Left lung (tissue), 10 donors: Measurements from ENCODE around the gene LARGE2. TPM values are rescaled to one million over a fixed set of nuclear protein-coding genes. Genes with fewer than 3 reads are reported as not detected.

Experiments
- ATAC-seq: fragments of 200-7000 bp; cut with Tn5 transposase; one replicate; pipeline ENCODE4 v1.9.1; 2020; ENCODE audit warnings: moderate library complexity
- DNase-seq, 4 donors: peaks; one replicate each; pipeline ENCODE4 v3.0.0-alpha.2; 2013 to 2020
- H3K27ac ChIP-seq, 2 donors: fragments of 200-600 bp; sonication (generic) in 1 of 2; one replicate each; pipeline versions ENCODE4 v1.5.0 to v1.8.0; 2020 to 2021
- H3K27me3 ChIP-seq, 2 donors: fragments of 200-600 bp; sonication (generic) in 1 of 2; one replicate each; pipeline versions ENCODE4 v1.5.0 to v1.8.0; 2020 to 2021
- H3K36me3 ChIP-seq, 2 donors: fragments of 200-600 bp; sonication (generic) in 1 of 2; one replicate each; pipeline versions ENCODE4 v1.5.0 to v1.8.0; 2020 to 2021
- H3K4me1 ChIP-seq, 2 donors: fragments of 200-600 bp; one replicate each; pipeline ENCODE4 v1.8.0; 2021
- H3K4me3 ChIP-seq, 2 donors: fragments of 200-600 bp; sonication (generic) in 1 of 2; one replicate each; pipeline versions ENCODE4 v1.5.0 to v1.8.0; 2020 to 2021; ENCODE audit warnings: mild to moderate bottlenecking in 1 of 2
- H3K9me3 ChIP-seq, 2 donors: fragments of 200-600 bp; sonication (generic) in 1 of 2; one replicate each; pipeline versions ENCODE4 v1.5.0 to v1.8.0; 2020 to 2021
- intact Hi-C, 2 donors: fragments of 100-400 bp; cut with DNase I; formaldehyde crosslinking; loops; one replicate each; pipeline versions ENCODE4 v1.11.2 to v1.14.2; 2022
- polyA plus RNA-seq, 6 donors: library from polyadenylated mRNA; unstranded; fragments of 120-200 nt; gene quantifications; one replicate each; pipeline ENCODE4 v1.2.1, GENCODE V29; 2013; ENCODE audit not compliant: insufficient read length in 6 of 6
- total RNA-seq, 2 donors: library from RNA; stranded (reverse); fragmentation: NEBNext Ultra II Directional; extraction: Animal tissue kit (Norgen Biotek cat#: 25700); gene quantifications; one replicate each; pipeline ENCODE4 v1.2.1, GENCODE V29; 2021
- TF ChIP-seq, protein P1 (sequence below), 2 donors: fragments of 200-600 bp; sonication (generic) in 1 of 2; IDR thresholded peaks; one replicate each; pipeline versions ENCODE4 v1.5.0 to v1.8.0; 2021; ENCODE audit warnings: antibody characterized with exemption in 2 of 2
- donor health status: DM: no; HTN: yes; CAD: no.
- donor health status: DM: no; HTN: no; CAD: no.

Gene LARGE2
- total and polyA plus RNA-seq, 8 donors: 7.5 to 17.2 (median 13.5) TPM

DNA sequence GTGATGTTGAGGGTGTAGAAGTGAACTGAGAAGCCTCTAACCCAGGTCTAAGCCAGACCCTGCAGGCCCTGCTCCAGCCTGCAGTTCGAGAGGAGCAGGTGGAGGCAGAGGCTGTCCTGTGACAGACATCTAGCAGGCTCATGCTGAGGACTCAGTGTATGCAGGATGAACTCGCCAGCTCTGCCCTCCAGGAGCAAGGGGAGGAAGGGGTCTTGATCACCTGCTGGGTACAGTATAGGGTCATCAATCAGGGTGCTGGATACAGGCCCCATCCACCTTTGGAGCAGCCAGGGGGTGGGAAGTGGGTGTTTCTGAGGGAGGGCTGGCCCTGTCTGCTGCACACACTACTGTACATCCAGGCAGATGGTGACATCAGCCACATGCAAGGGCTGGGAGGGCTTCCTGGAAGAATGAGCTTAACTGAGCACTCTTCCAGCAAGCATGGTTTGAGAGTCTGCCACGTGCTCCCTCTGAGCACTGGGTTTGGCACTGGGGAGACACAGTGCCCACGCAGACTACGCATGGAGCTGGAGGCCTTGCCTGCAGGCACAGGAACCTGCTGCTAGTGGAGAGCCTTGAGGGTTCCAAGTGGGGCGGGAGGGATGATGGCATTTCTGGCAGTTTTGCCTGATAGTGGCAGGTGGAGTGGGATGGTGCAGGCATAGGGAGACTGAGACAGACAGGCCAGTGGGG lies 27.8 kb upstream of the LARGE2 start:
- peaks cover 7 to 8% of the 10 kb centered on the region in 2 donors for H3K4me1 ChIP-seq
- no peak for DNase-seq

DNA sequence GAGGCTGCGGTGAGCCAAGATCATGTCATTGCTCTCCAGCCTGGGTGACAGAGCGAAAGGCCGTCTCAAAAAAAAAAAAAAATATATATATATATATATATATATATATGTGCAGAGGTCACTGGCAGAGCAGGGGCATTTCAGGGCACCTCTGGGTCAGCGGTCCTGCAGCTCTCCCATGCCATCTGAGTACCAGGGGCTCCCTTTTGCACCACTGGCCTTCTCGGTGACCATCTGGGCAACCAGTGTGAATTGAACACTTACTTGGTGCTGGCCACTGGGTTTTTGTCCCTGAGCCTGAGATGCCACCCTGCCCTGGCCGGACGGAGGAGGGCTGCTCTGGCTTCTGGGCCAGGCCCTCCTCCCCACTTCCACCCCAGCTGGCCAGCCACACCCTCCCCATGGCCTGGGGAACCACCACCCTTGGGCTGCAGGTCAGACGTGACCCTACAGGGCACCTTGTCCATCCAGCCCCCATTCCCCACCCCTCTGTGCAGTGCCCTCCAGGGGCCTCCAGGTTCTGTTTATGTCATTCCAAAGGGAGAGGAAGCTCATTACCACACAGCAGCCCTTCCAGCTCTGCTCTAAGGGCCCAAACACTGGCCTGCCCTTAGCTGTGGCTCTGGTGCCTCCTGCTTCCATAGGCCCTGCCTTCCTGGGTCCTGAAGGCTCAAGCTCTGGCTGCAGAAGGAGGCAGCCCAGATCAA lies 26.8 kb upstream of the LARGE2 start:
- intact Hi-C loops: no loop called here
- Histone ChIP-seq H3K4me3 (no peak overlapping the region), H3K36me3 (no peaks in the 10 kb centered on the region), H3K27me3 (peaks cover 0 to 63% of the 10 kb centered on the region in 2 donors), H3K27ac (no peak overlapping the region), H3K9me3 (no peaks in the 10 kb centered on the region), H3K4me1 (peaks cover 11 to 13% of the 10 kb centered on the region in 2 donors)
- ATAC-seq: no peak
- TF ChIP-seq, protein P1, sequence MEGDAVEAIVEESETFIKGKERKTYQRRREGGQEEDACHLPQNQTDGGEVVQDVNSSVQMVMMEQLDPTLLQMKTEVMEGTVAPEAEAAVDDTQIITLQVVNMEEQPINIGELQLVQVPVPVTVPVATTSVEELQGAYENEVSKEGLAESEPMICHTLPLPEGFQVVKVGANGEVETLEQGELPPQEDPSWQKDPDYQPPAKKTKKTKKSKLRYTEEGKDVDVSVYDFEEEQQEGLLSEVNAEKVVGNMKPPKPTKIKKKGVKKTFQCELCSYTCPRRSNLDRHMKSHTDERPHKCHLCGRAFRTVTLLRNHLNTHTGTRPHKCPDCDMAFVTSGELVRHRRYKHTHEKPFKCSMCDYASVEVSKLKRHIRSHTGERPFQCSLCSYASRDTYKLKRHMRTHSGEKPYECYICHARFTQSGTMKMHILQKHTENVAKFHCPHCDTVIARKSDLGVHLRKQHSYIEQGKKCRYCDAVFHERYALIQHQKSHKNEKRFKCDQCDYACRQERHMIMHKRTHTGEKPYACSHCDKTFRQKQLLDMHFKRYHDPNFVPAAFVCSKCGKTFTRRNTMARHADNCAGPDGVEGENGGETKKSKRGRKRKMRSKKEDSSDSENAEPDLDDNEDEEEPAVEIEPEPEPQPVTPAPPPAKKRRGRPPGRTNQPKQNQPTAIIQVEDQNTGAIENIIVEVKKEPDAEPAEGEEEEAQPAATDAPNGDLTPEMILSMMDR (IDR thresholded peaks at IDR 0.05): no peak
- no peak for DNase-seq

More for the DNA sequence above, 27.8 kb upstream of the LARGE2 start:
- TF ChIP-seq, protein P1 (IDR thresholded peaks at IDR 0.05): no peak
- Histone ChIP-seq H3K27me3 (peaks cover 0 to 53% of the 10 kb centered on the region in 2 donors), H3K36me3 (no peaks in the 10 kb centered on the region), H3K9me3 (no peaks in the 10 kb centered on the region), H3K27ac (no peak overlapping the region), H3K4me3 (no peak overlapping the region)
- intact Hi-C loops: no loop called here
- ATAC-seq: no peak

DNA sequence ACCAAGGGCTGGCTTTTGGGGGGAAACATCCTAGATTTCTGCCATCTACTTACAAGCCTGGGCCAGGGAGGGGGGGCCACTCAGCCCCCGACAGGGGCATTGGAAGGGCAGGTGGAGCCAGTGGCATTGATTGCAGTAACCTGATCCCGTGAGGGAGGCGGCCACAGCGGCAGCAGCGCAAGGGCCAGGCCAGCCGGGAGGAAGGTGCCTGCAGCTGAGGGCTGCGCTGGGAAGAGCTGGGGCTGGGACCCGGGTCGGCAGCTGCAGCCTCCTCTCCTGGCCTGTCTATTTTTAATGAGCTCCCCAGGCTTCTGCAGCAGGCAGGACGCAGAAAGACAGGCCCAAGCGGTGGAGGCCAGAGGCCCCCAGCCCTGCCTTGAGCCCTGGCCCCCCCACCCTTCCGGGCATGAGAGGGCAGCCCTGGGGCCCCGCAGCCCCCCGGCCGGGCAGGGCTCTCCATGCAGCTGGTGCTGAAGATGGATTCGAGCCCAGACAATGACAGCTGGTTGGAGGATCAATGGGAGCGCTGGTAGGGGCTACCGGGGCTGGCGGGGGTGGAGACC lies 26.0 kb upstream of the LARGE2 start:
- H3K27me3 ChIP-seq: peaks cover 0 to 71% of the 10 kb centered on the region in 2 donors

DNA sequence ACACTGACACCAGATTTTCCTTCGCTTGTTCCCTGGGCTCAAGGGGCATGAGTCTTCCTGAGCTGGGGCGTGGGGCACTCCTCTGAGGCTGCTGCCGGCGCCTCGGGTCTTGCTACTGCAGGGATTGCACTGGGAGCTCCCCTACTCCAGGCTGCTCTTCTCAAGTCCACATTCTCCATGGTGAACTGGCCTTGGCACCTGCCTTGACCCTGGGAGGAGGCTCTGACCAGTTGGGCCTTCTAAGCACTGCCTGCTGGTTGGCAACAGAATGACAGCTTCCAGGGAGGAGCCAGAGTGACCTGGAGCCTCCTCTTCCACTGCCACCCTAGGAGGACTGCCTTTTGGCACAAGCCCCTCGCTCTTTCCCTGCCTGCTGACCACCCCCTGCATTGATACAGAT lies 24.9 kb upstream of the LARGE2 start:
- peaks cover 14 to 20% of the 10 kb centered on the region in 2 donors for H3K4me1 ChIP-seq
- TF ChIP-seq, protein P1 (IDR thresholded peaks at IDR 0.05): no peak
- no peak for ATAC-seq
- intact Hi-C loops: no loop called here
- no peak for DNase-seq
- peaks cover 0 to 76% of the 10 kb centered on the region in 2 donors for H3K27me3 ChIP-seq
- H3K4me3 ChIP-seq: no peak overlapping the region
- H3K36me3 ChIP-seq: no peaks in the 10 kb centered on the region
- H3K27ac ChIP-seq: no peak overlapping the region
- H3K9me3 ChIP-seq: no peaks in the 10 kb centered on the region

More for the DNA sequence above, 26.0 kb upstream of the LARGE2 start:
- H3K27ac ChIP-seq: no peak overlapping the region
- TF ChIP-seq, protein P1 (IDR thresholded peaks at IDR 0.05): no peak
- H3K36me3 ChIP-seq: no peaks in the 10 kb centered on the region
- no peak overlapping the region for H3K4me3 ChIP-seq
- intact Hi-C loops: no loop called here
- DNase-seq (peak in 1 of 4 donors; percentile 64), ATAC-seq (no peak)
- H3K4me1 ChIP-seq: peaks cover 14 to 20% of the 10 kb centered on the region in 2 donors
- no peaks in the 10 kb centered on the region for H3K9me3 ChIP-seq

DNA sequence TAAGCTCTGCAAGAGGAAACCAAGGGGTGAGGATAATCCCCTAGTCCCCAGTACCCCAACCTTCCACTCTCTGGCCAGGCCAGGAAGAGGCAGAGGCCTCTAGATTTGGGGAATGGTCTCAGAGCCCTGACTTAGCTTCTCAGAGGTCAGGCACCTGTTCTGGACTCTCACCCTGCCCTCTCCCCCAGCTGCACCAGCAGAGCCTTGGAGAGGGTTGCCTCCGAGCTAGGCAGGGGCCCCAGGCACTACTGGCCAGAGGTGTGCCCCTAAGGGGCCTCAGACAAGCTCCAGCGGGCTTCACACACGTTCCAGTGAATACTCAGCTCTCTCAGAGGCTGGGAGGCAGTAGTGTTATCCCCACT lies 23.4 kb upstream of the LARGE2 start:
- no peaks in the 10 kb centered on the region for H3K36me3 ChIP-seq
- H3K4me3 ChIP-seq: peak overlapping the region in 1 of 2 donors; percentile 48
- peaks cover 0 to 76% of the 10 kb centered on the region in 2 donors for H3K27me3 ChIP-seq
- H3K9me3 ChIP-seq: no peaks in the 10 kb centered on the region
- DNase-seq (no peak), ATAC-seq (no peak)
- peaks cover 14 to 20% of the 10 kb centered on the region in 2 donors for H3K4me1 ChIP-seq
- no peak overlapping the region for H3K27ac ChIP-seq
- intact Hi-C loops: no loop called here
- TF ChIP-seq, protein P1 (IDR thresholded peaks at IDR 0.05): no peak
